Measurements from ENCODE around the gene ATXN7L3.
"Not testable (repeated sequence)": the region's sequence is repeated elsewhere in the genome, so short reads cannot be mapped to it uniquely, and the experiment has no call there.

Gene ATXN7L3, protein sequence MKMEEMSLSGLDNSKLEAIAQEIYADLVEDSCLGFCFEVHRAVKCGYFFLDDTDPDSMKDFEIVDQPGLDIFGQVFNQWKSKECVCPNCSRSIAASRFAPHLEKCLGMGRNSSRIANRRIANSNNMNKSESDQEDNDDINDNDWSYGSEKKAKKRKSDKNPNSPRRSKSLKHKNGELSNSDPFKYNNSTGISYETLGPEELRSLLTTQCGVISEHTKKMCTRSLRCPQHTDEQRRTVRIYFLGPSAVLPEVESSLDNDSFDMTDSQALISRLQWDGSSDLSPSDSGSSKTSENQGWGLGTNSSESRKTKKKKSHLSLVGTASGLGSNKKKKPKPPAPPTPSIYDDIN

GRCh38 chr17:44199553-44200477 lies at the start of gene ATXN7L3:
Gene ATXN7L3 (minus strand): TSS chr17:44199884. CDS start chr17:44198070, 1,814 bp downstream.
- Mint-ChIP-seq H3K27me3 (no peaks in the 10 kb centered on the region), H3K27ac (peak within 1 kb of the TSS; percentile 95), H3K9me3 (no peaks in the 10 kb centered on the region), H3K4me1 (ENCODE audit: low read depth) (peaks cover 39% of the 10 kb centered on the region), H3K36me3 (ENCODE audit: low read depth) (peaks cover 23% of the 10 kb centered on the region), H3K4me3 (peak within 1 kb of the TSS; percentile 90)

DNA sequence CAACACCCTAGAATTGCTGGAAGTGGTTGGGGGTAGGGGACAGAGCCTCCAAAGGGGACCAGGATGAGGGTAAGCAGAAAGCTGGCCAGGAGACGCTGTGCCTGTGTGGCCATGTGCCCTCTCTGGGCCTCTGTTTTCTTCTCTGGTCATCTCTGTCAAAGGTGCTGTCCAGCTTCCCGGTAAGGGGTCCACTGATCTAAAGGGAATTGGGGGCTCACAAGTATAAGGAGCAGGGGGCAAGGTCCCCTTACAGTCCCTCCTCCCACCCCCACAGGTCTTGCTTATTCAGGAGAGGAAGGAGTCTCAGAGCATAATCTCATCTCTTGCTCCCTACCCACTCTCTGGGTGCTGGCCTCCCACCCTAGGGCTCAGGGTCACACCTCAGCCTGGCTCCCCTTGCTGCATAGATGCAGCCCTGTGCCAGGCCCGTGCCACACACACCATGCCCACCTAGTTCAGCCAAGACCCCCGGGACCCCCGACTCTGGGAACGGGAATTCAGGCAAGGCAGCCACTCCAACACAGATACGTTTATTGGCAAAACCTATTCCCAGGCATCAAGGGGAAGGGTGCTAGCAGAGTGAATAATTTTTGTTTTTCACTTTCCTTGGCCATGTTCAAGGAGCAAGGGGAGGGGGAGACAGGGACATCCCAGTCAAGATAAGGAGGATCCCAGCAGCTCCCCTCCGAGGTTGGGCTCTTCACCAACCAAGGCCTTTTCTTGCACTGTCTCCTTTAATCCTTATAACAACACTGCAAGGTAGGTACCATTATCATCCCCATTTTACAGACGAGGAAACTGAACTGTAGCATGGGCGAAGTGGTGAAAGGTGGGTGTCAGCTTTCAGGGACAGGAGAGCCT lies 48.4 kb upstream of the ATXN7L3 start:
- H3K36me3 Mint-ChIP-seq (ENCODE audit: low read depth): no peaks in the 10 kb centered on the region
- peak overlapping the region; percentile 52 for H3K27ac Mint-ChIP-seq
- H3K4me1 Mint-ChIP-seq (ENCODE audit: low read depth): peaks cover 44% of the 10 kb centered on the region
- no peak overlapping the region for H3K4me3 Mint-ChIP-seq
- no peaks in the 10 kb centered on the region for H3K9me3 Mint-ChIP-seq
- no peaks in the 10 kb centered on the region for H3K27me3 Mint-ChIP-seq

- no peaks in the 10 kb centered on the region for H3K36me3 Mint-ChIP-seq (ENCODE audit: low read depth)
- H3K4me1 Mint-ChIP-seq (ENCODE audit: low read depth): peaks cover 44% of the 10 kb centered on the region
- peak overlapping the region; percentile 91 for H3K27ac Mint-ChIP-seq
- no peaks in the 10 kb centered on the region for H3K9me3 Mint-ChIP-seq
- no peaks in the 10 kb centered on the region for H3K27me3 Mint-ChIP-seq
- no peak overlapping the region for H3K4me3 Mint-ChIP-seq
Observed at GRCh38 chr17:44247440-44247841, 47.8 kb upstream of the ATXN7L3 start.

- no peaks in the 10 kb centered on the region for H3K36me3 Mint-ChIP-seq (ENCODE audit: low read depth)
- no peak overlapping the region for H3K4me3 Mint-ChIP-seq
- peaks cover 12% of the 10 kb centered on the region for H3K4me1 Mint-ChIP-seq (ENCODE audit: low read depth)
- no peaks in the 10 kb centered on the region for H3K27me3 Mint-ChIP-seq
- no peaks in the 10 kb centered on the region for H3K9me3 Mint-ChIP-seq
- no peak overlapping the region for H3K27ac Mint-ChIP-seq
Observed at GRCh38 chr17:44241106-44241624, 41.5 kb upstream of the ATXN7L3 start.

GRCh38 chr17:44237886-44238285 lies 38.2 kb upstream of the ATXN7L3 start:
- not testable (repeated sequence) for H3K27me3 Mint-ChIP-seq; H3K27ac Mint-ChIP-seq; H3K4me1 Mint-ChIP-seq (ENCODE audit: low read depth); H3K4me3 Mint-ChIP-seq; H3K36me3 Mint-ChIP-seq (ENCODE audit: low read depth); H3K9me3 Mint-ChIP-seq

DNA sequence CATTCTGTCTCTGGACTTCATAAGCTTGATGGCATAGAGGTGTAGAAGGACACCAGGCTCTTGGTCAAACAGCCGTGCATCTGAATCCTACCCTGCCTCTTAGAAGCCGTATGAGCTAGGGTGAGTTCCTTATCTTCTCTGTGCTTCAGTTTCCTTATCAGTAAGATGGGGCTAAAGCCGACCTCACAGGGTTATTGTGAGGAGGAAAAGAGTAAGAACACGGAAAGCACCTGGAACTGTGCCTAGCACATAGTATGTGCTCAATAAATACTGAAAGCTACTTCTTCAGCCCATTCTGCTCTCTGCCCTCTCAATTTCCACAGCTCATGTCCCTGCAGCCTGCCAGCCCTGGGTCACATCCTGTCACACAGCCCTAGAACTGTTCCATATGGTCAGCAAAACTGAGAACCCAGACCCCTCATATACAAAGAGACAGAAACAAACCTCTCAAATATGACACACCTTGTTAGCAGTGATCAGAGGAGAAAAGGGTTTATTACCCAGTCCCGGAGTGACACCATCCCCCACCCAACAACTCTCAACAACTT lies 36.8 kb upstream of the ATXN7L3 start:
- H3K27ac Mint-ChIP-seq: no peak overlapping the region
- no peaks in the 10 kb centered on the region for H3K9me3 Mint-ChIP-seq
- peaks cover 9% of the 10 kb centered on the region for H3K4me1 Mint-ChIP-seq (ENCODE audit: low read depth)
- H3K27me3 Mint-ChIP-seq: peaks cover 3% of the 10 kb centered on the region
- H3K4me3 Mint-ChIP-seq: no peak overlapping the region
- no peaks in the 10 kb centered on the region for H3K36me3 Mint-ChIP-seq (ENCODE audit: low read depth)

DNA sequence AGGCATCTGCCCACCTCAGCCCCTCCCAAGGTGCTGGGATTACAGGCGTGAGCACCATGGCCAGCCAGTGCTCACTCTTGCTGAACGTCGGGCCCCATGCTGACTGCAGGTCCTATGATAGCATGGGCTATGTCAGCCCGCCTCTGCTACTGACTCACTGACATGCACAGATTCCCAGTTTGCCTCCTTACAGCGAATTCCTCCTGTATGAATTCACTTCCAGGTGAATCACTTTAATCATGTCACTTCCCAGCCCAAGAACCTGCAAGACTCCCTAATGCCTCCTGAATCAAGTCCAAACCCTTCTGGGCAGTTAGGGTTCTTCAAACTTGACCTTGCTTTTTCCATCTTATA lies 35.9 kb upstream of the ATXN7L3 start:
- H3K36me3 Mint-ChIP-seq (ENCODE audit: low read depth): no peaks in the 10 kb centered on the region
- no peaks in the 10 kb centered on the region for H3K9me3 Mint-ChIP-seq
- peak overlapping the region; percentile 1 for H3K27ac Mint-ChIP-seq
- H3K4me1 Mint-ChIP-seq (ENCODE audit: low read depth): peaks cover 9% of the 10 kb centered on the region
- peaks cover 3% of the 10 kb centered on the region for H3K27me3 Mint-ChIP-seq
- no peak overlapping the region for H3K4me3 Mint-ChIP-seq

GRCh38 chr17:44233582-44233981 lies 33.9 kb upstream of the ATXN7L3 start:
- Mint-ChIP-seq H3K4me1 (ENCODE audit: low read depth) (peaks cover 9% of the 10 kb centered on the region), H3K4me3 (no peak overlapping the region), H3K27ac (no peak overlapping the region), H3K27me3 (peaks cover 3% of the 10 kb centered on the region), H3K9me3 (no peaks in the 10 kb centered on the region), H3K36me3 (ENCODE audit: low read depth) (no peaks in the 10 kb centered on the region)

DNA sequence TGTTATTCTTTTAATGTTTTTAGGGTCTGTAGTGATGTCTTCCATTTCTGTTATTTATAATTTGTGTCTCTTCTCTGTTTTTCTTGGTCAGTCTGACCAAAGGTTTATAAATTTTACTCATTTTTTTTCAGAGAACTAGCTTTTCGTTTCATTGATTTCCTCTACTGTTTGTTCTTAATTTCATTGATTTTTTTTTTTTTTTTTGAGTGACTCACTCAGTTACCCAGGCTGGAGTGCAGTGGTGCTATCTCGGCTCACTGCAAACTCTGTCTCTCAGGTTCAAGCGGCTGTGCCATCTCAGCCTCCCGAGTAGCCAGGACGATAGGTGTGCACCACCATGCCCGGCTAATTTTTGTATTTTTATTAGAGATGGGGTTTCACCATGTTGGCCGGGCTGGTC lies 32.4 kb upstream of the ATXN7L3 start:
- Mint-ChIP-seq H3K4me3 (no peak overlapping the region), H3K4me1 (ENCODE audit: low read depth) (peaks cover 9% of the 10 kb centered on the region), H3K27ac (no peak overlapping the region), H3K27me3 (peaks cover 3% of the 10 kb centered on the region), H3K9me3 (no peaks in the 10 kb centered on the region), H3K36me3 (ENCODE audit: low read depth) (no peaks in the 10 kb centered on the region)

DNA sequence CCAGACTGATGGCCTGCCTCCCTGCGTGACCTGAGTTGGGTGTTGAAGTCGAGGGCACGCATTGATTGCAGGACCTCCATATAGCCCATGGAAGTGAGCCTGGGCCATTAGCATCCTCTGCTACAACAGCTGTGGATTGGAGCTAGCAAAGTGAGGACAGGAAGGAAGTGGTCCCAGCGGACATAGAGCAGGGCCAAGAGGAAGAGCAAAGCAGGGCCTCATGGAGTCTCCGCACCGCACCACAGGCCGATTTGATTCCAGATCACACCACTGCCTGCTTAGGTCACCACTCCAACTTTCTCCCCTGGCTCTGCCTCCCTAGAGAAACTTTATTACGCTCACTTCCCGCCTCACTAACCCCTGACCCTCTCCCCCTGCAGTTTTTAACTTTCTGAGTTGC lies 30.5 kb upstream of the ATXN7L3 start:
- peaks cover 5% of the 10 kb centered on the region for H3K4me1 Mint-ChIP-seq (ENCODE audit: low read depth)
- H3K4me3 Mint-ChIP-seq: no peak overlapping the region
- H3K27ac Mint-ChIP-seq: no peak overlapping the region
- no peaks in the 10 kb centered on the region for H3K9me3 Mint-ChIP-seq
- H3K27me3 Mint-ChIP-seq: no peaks in the 10 kb centered on the region
- no peaks in the 10 kb centered on the region for H3K36me3 Mint-ChIP-seq (ENCODE audit: low read depth)

DNA sequence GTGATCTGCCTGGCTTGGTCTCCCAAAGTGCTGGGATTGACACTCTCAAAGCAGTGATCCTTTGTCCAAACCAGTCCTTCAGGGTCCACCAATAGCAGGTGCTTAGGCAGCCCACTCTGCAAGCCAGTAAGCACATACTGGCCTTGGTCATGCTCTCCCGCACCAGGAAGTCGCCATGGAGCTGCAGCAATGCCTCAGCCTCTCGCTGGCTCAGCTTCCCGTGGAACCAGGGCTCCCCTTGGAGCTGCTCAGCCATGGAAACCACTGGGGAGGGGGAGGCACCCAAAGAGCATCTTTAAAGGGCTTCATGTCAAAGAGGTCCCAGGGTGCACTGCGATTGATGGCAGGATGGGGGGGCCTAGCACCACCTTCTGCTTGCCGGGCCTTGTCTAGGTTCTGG lies 29.4 kb upstream of the ATXN7L3 start:
- H3K27ac Mint-ChIP-seq: no peak overlapping the region
- no peaks in the 10 kb centered on the region for H3K9me3 Mint-ChIP-seq
- no peaks in the 10 kb centered on the region for H3K4me1 Mint-ChIP-seq (ENCODE audit: low read depth)
- no peaks in the 10 kb centered on the region for H3K27me3 Mint-ChIP-seq
- H3K36me3 Mint-ChIP-seq (ENCODE audit: low read depth): no peaks in the 10 kb centered on the region
- H3K4me3 Mint-ChIP-seq: no peak overlapping the region

GRCh38 chr17:44223541-44224071 lies 23.9 kb upstream of the ATXN7L3 start:
- Mint-ChIP-seq H3K27me3 (no peaks in the 10 kb centered on the region), H3K36me3 (ENCODE audit: low read depth) (no peaks in the 10 kb centered on the region), H3K27ac (no peak overlapping the region), H3K4me1 (ENCODE audit: low read depth) (peaks cover 15% of the 10 kb centered on the region), H3K9me3 (no peaks in the 10 kb centered on the region), H3K4me3 (no peak overlapping the region)

DNA sequence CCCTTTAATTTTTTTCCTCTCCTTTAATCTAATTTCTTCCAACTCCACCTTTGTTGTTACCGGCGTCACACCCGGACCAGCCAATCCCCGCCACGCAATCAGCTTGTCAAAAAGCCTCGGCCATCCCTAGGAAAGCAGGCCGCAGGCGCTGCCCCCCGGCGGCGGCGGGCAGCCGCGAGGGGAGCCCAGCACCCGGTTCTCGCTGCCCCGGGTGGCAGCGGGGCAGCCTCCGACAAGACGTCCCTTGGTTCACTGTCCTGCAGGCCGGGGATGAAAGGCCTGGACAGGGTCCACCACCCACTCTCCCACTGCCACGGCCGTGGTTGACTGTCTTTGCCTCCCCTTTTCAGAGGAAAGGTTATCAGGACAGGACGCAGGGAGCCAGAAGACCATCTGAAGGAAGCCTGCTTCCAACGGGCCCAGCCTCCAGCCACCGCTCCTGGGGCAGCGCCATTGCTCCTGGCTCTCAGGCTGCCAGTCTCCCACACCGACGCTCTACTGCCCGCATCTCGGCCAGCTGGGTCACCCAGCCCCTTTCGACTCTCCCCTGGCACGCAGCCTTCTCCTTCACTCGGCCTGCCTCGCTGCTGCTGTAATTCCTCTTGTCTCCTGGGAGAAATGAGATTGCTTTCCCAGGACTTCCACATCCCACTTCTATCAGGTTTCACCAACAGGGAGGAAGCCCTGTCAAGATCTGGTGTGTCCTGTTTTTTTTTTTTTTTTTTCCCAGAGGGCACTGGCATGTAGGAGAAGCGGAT lies 22.6 kb upstream of the ATXN7L3 start:
- Mint-ChIP-seq H3K27me3 (no peaks in the 10 kb centered on the region), H3K27ac (peak overlapping the region; percentile 84), H3K4me1 (ENCODE audit: low read depth) (peaks cover 15% of the 10 kb centered on the region), H3K9me3 (no peaks in the 10 kb centered on the region), H3K4me3 (peak overlapping the region; percentile 91), H3K36me3 (ENCODE audit: low read depth) (peaks cover 6% of the 10 kb centered on the region)

DNA sequence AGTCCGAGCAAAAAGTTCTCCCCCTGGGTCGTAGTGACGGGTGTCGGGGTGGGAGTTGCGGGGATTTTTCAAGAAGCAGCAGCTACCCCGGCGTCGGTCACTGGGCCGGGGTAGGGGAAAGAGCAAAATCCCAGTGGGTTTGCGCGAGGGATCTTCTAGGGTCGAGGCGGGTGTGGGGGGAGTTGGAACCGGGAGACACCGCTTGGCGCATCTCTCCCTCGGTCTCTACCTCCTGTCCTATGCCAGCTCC lies 22.1 kb upstream of the ATXN7L3 start:
- H3K4me3 Mint-ChIP-seq: peak overlapping the region; percentile 91
- H3K4me1 Mint-ChIP-seq (ENCODE audit: low read depth): peaks cover 19% of the 10 kb centered on the region
- no peaks in the 10 kb centered on the region for H3K9me3 Mint-ChIP-seq
- peak overlapping the region; percentile 84 for H3K27ac Mint-ChIP-seq
- no peaks in the 10 kb centered on the region for H3K27me3 Mint-ChIP-seq
- H3K36me3 Mint-ChIP-seq (ENCODE audit: low read depth): peaks cover 10% of the 10 kb centered on the region
